HepG2 (cell line): ENCODE data around the gene ZBTB7A. TPM values are rescaled to one million over a fixed set of nuclear protein-coding genes. Genes with fewer than 3 reads are reported as not detected.

Source experiments
- ATAC-seq: fragments of 200-7000 bp; cut with Tn5 transposase; 3 replicates; pipeline ENCODE4 v1.9.1; 2020; ENCODE audit warnings: mild to moderate bottlenecking, moderate library complexity
- BruUV-seq: library from RNA; stranded (reverse); fragments of 400-500 nt; replicated peaks from 2 replicates; lab custom pipeline; 2021; lab: Mats Ljungman, UMichigan
- CTCF ChIA-PET: fragments of 300-600 bp; formaldehyde crosslinking; extraction: SDS; loops from one replicate; lab custom pipeline; 2021; ENCODE audit warnings: low total read pairs, inconsistent platforms, low intra/inter-chr PET ratio; lab: Yijun Ruan, JAX
- POLR2A ChIA-PET: fragments of 350-600 bp; sonication (Branson Sonifier 250); formaldehyde crosslinking; loops from one replicate; lab custom pipeline; 2020; ENCODE audit warnings: antibody characterized with exemption, inconsistent platforms; lab: Yijun Ruan, JAX
- DNase-seq: peaks from one replicate; pipeline ENCODE4 v3.0.0-alpha.2; 2015; ENCODE audit warnings: low spot score
- FAIRE-seq: peaks from 3 replicates; lab custom pipeline; 2011; peaks lifted over from hg19 to GRCh38; lab: Jason Lieb, UNC
- H2AFZ ChIP-seq: one replicate; pipeline ENCODE4 v1.6.1; 2011; ENCODE audit warnings: low read length, inconsistent platforms
- H3K27ac ChIP-seq: fragments of 300-600 bp; 3 replicates; pipeline ENCODE4 v1.8.0; 2011; ENCODE audit warnings: mixed run types, mild to moderate bottlenecking, mixed read lengths, low read length, inconsistent platforms; ENCODE audit not compliant: insufficient read depth; ENCODE audit errors: extremely low read length
- H3K27me3 ChIP-seq, 2 experiments: fragments of 200-600 bp in 1 of 2; 2 replicates in 1 of 2; 3 replicates in 1 of 2; pipeline versions ENCODE4 v1.6.0 to v1.8.0; 2011; ENCODE audit warnings: low read length in 2 of 2, mild to moderate bottlenecking in 2 of 2, moderate library complexity in 2 of 2, inconsistent platforms in 1 of 2; ENCODE audit not compliant: insufficient read depth in 2 of 2, control insufficient read depth in 1 of 2
- H3K36me3 ChIP-seq, 2 experiments: fragments of 200-600 bp in 1 of 2; replicated peaks in 1 of 2; 2 replicates in 1 of 2; 3 replicates in 1 of 2; pipeline versions ENCODE4 v1.5.1 to v1.8.0; 2011; ENCODE audit warnings: low read length in 2 of 2, inconsistent platforms in 1 of 2; ENCODE audit not compliant: insufficient read depth in 2 of 2, control insufficient read depth in 1 of 2
- H3K4me1 ChIP-seq: 2 replicates; pipeline ENCODE4 v1.5.1; 2012; ENCODE audit warnings: low read length, inconsistent platforms; ENCODE audit not compliant: insufficient read depth
- H3K4me2 ChIP-seq: 2 replicates; pipeline ENCODE4 v1.6.0; 2011; ENCODE audit warnings: low read depth, low read length, inconsistent platforms
- H3K4me3 ChIP-seq, 3 experiments: fragments of 200-600 bp in 1 of 3; sonication (generic), shearing (Covaris generic) in 1 of 3; replicated peaks in 1 of 3; 2 replicates each; pipeline ENCODE4 v1.5.1; 2011 to 2016; ENCODE audit warnings: low read length in 3 of 3, inconsistent platforms in 2 of 3, low read depth in 2 of 3, mild to moderate bottlenecking in 2 of 3, control low read depth in 1 of 3, mixed read lengths in 1 of 3; ENCODE audit not compliant: insufficient read depth in 1 of 3
- H3K79me2 ChIP-seq: one replicate; pipeline ENCODE4 v1.6.1; 2011; ENCODE audit warnings: low read length, inconsistent platforms; ENCODE audit not compliant: insufficient read depth
- H3K9ac ChIP-seq: 2 replicates; pipeline ENCODE4 v1.6.0; 2011; ENCODE audit warnings: mild to moderate bottlenecking, low read depth, low read length, inconsistent platforms; ENCODE audit not compliant: insufficient read depth
- H3K9me3 ChIP-seq: 2 replicates; pipeline ENCODE4 v1.5.1; 2012; ENCODE audit warnings: mild to moderate bottlenecking, low read length
- H4K20me1 ChIP-seq: 2 replicates; pipeline ENCODE4 v1.6.0; 2011; ENCODE audit warnings: inconsistent platforms, mild to moderate bottlenecking, low read length, moderate library complexity; ENCODE audit not compliant: insufficient read depth
- ATF6 ChIP-seq: sonication (generic); formaldehyde crosslinking; conservative IDR thresholded peaks from 2 replicates; pipeline ENCODE4 v1.4.0; 2020; ENCODE audit warnings: missing genetic modification reagents
- FOSL1 ChIP-seq: sonication (generic); formaldehyde crosslinking; IDR thresholded peaks from 2 replicates; pipeline ENCODE4 v1.9.0; 2021; ENCODE audit warnings: missing genetic modification reagents, borderline replicate concordance
- MLXIP ChIP-seq: sonication (generic); formaldehyde crosslinking; IDR thresholded peaks from 2 replicates; pipeline ENCODE4 v1.9.0; 2021; ENCODE audit warnings: missing genetic modification reagents, borderline replicate concordance
- PHF5A ChIP-seq: IDR thresholded peaks from one replicate; pipeline ENCODE4 v1.6.1; 2018; ENCODE audit warnings: low read depth, missing genetic modification reagents; ENCODE audit not compliant: unreplicated experiment
- SETDB1 ChIP-seq: sonication (generic); formaldehyde crosslinking; IDR thresholded peaks from 2 replicates; pipeline ENCODE4 v1.5.1; 2020; ENCODE audit warnings: missing genetic modification reagents, mild to moderate bottlenecking, borderline replicate concordance
- SMARCC2 ChIP-seq: fragments of 450-650 bp; IDR thresholded peaks from 2 replicates; pipeline ENCODE4 v1.6.1; 2017; ENCODE audit warnings: antibody characterized with exemption, mild to moderate bottlenecking
- TAF15 ChIP-seq: fragments of 200-400 bp; formaldehyde crosslinking; IDR thresholded peaks from one replicate; pipeline ENCODE4 v1.6.1; 2018; ENCODE audit warnings: mild to moderate bottlenecking, low read depth, low read length; ENCODE audit not compliant: poor library complexity, severe bottlenecking
- TCF12 ChIP-seq, 2 experiments: fragments of 450-650 bp in 1 of 2; sonication (generic) in 1 of 2; formaldehyde crosslinking in 1 of 2; IDR thresholded peaks; 2 replicates each; pipeline versions ENCODE4 v1.6.1 to v1.8.0; 2017 to 2022; ENCODE audit warnings: antibody characterized with exemption in 1 of 2, mild to moderate bottlenecking in 1 of 2, missing genetic modification reagents in 1 of 2, moderate library complexity in 1 of 2
- THYN1 ChIP-seq: sonication (generic); formaldehyde crosslinking; IDR thresholded peaks from 2 replicates; pipeline ENCODE4 v1.8.1; 2023; ENCODE audit warnings: low read depth, mild to moderate bottlenecking, moderate library complexity, missing genetic modification reagents, borderline replicate concordance
- ZBTB1 ChIP-seq: sonication (generic); formaldehyde crosslinking; IDR thresholded peaks from 2 replicates; pipeline ENCODE4 v1.4.0; 2020; ENCODE audit warnings: missing genetic modification reagents, borderline replicate concordance
- ZNF33B ChIP-seq: sonication (generic); formaldehyde crosslinking; IDR thresholded peaks from 2 replicates; pipeline ENCODE4 v1.5.1; 2020; ENCODE audit warnings: mild to moderate bottlenecking, missing genetic modification reagents
- ZNF598 ChIP-seq: sonication (generic); formaldehyde crosslinking; IDR thresholded peaks from 2 replicates; pipeline ENCODE4 v1.5.1; 2020; ENCODE audit warnings: mild to moderate bottlenecking, missing genetic modification reagents, borderline replicate concordance
- ZNF615 ChIP-seq: sonication (generic); formaldehyde crosslinking; IDR thresholded peaks from 2 replicates; pipeline ENCODE4 v1.5.0; 2020; ENCODE audit warnings: mild to moderate bottlenecking, missing genetic modification reagents, borderline replicate concordance
- WGBS: methylation state at CpG from one replicate; pipeline ENCODE4 v1.1.6; 2017; ENCODE audit warnings: low lambda C conversion rate; 5-methylcytosine and 5-hydroxymethylcytosine counted together
- in situ Hi-C: cut with HindIII; loops from 2 replicates; pipeline ENCODE4 v1.10.0; 2017; ENCODE audit warnings: low pct_unique_long_range_greater_than_20kb; ENCODE audit not compliant: extremely low pct_ligation_motif_present
- intact Hi-C: fragments of 100-400 bp; cut with micrococcal nuclease; formaldehyde crosslinking; loops from one replicate; pipeline ENCODE4 v1.10.0; 2022; ENCODE audit not compliant: unreplicated experiment
- polyA plus RNA-seq, 8 experiments: library from polyadenylated mRNA; depleted of rRNA in 3 of 8; stranded (reverse) in 7 of 8; unstranded in 1 of 8; fragments of >200 nt; fragmentation: Illumina TruSeq in 4 of 8; extraction: Trizol in 4 of 8; gene quantifications; 2 replicates each; pipeline versions ENCODE4 v1.2.1 to v1.2.3, GENCODE V29; 2011 to 2016; ENCODE audit warnings: low read depth in 4 of 8, missing spikeins in 1 of 8, mixed read lengths in 1 of 8; ENCODE audit not compliant: insufficient read depth in 1 of 8
- total RNA-seq, 5 experiments: library from RNA; depleted of rRNA; stranded (reverse); fragments of >200 nt; fragmentation: Illumina TruSeq; extraction: Trizol; gene quantifications; 2 replicates each; pipeline ENCODE4 v1.2.3, GENCODE V29; 2016; ENCODE audit warnings: low read depth in 1 of 5

The ZBTB7A gene
- total and polyA plus RNA-seq, 2 of the 13 experiments (the other 11 are each of a cell fraction or from before 2014, with no cell fraction given): 3.6 to 4.0 TPM

DNA sequence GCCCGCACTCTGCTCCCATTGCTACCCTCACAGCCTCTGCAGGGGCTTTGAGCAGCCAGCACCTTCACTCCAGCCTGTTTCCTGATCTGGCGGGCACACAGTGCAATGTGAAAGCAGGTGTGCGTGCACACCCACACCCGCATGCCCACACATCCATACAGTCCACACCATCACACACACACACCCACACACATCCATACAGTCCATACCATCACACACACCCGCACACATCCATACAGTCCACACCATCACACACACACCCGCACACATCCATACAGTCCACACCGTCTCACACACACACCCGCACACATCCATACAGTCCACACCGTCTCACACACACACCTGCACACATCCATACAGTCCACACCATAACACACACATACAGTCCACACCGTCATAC is 31.1 kb downstream of the ZBTB7A start:
- no peak overlapping the region for H3K9ac ChIP-seq
- no peaks in the 10 kb centered on the region; a peak in 1 of 5 replicates for H3K27me3 ChIP-seq
- BruUV-seq: no TSS peak
- ATAC-seq (no peak), FAIRE-seq (peak; percentile 93), DNase-seq (no peak)
- no peak overlapping the region for H3K4me2 ChIP-seq
- H3K9me3 ChIP-seq: no peaks in the 10 kb centered on the region
- H3K27ac ChIP-seq: no peak overlapping the region
- TF ChIP-seq SMARCC2: no peak
- no peak for TF ChIP-seq ATF6 (CRISPR knock-in tag)
- no peak for TF ChIP-seq ZNF598
- no peak for TF ChIP-seq TAF15
- no peak for TF ChIP-seq SETDB1 (CRISPR knock-in tag)
- TF ChIP-seq THYN1 (CRISPR knock-in tag): no peak
- TF ChIP-seq ZNF33B: no peak
- TF ChIP-seq PHF5A (CRISPR knock-in tag): no peak
- no peak for TF ChIP-seq TCF12 (IDR thresholded peaks at IDR 0.05)
- no peak for TF ChIP-seq TCF12 (CRISPR knock-in tag; IDR thresholded peaks at IDR 0.05)
- TF ChIP-seq FOSL1 (CRISPR knock-in tag): no peak
- TF ChIP-seq ZNF615 (CRISPR knock-in tag): no peak
- TF ChIP-seq ZBTB1 (CRISPR knock-in tag): no peak
- TF ChIP-seq MLXIP (CRISPR knock-in tag): no peak
- H3K79me2 ChIP-seq: no peaks in the 10 kb centered on the region
- H3K4me3 ChIP-seq: no peak overlapping the region
- H2AFZ ChIP-seq: no peak overlapping the region
- 81% methylated on average over 10 of the region's 10 CpGs for WGBS
- CTCF ChIA-PET: no interaction called here
- POLR2A ChIA-PET: interaction anchor here (0.5 to 2.4 kb wide), 2 partner anchors 10 to 17 kb away, joined by 3 to 5 read pairs; no protein-coding TSS in a partner anchor
- peaks cover 16 to 23% of the 10 kb centered on the region in 2 experiments; a peak in 4 of 5 replicates for H3K36me3 ChIP-seq
- intact Hi-C loops: no loop called here
- in situ Hi-C loops: no loop called here
- H4K20me1 ChIP-seq: no peaks in the 10 kb centered on the region
- no peaks in the 10 kb centered on the region for H3K4me1 ChIP-seq
